RWPE2 (cell line): ENCODE results near the gene PLEKHA4.
A peak's percentile ranks its signal among the peaks of the same experiment; 100 is the strongest.

Experiments used
- ATAC-seq: fragments of 200-7000 bp; cut with Tn5 transposase; 3 replicates; pipeline ENCODE4 v1.9.1; 2021; ENCODE audit warnings: low read depth
- DNase-seq: peaks from one replicate; pipeline ENCODE4 v3.0.0-alpha.2; 2020; ENCODE audit warnings: low spot score
- H3K27ac ChIP-seq: fragments of 450-650 bp; 2 replicates; pipeline ENCODE4 v1.5.1; 2017; ENCODE audit warnings: mild to moderate bottlenecking; ENCODE audit not compliant: poor library complexity, severe bottlenecking
- H3K27me3 ChIP-seq: fragments of 250-450 bp; sonication (Bioruptor Pico); 2 replicates; pipeline ENCODE4 v1.5.1; 2021; ENCODE audit warnings: mild to moderate bottlenecking, moderate library complexity; ENCODE audit not compliant: insufficient read depth, poor library complexity, severe bottlenecking
- H3K36me3 ChIP-seq: fragments of 250-450 bp; sonication (Bioruptor Pico); 2 replicates; pipeline ENCODE4 v1.5.1; 2020; ENCODE audit warnings: low read depth, mild to moderate bottlenecking, moderate library complexity
- H3K4me1 ChIP-seq: fragments of 250-450 bp; sonication (Bioruptor Pico); 2 replicates; pipeline ENCODE4 v1.5.1; 2021; ENCODE audit warnings: mild to moderate bottlenecking, moderate library complexity; ENCODE audit not compliant: insufficient read depth, poor library complexity, severe bottlenecking
- H3K4me3 ChIP-seq: fragments of 250-450 bp; sonication (Bioruptor Pico); 2 replicates; pipeline ENCODE4 v1.5.1; 2021; ENCODE audit warnings: mild to moderate bottlenecking, moderate library complexity; ENCODE audit not compliant: severe bottlenecking
- H3K9me3 ChIP-seq: fragments of 250-450 bp; sonication (Bioruptor Pico); 2 replicates; pipeline ENCODE4 v1.5.1; 2021; ENCODE audit warnings: mild to moderate bottlenecking, moderate library complexity; ENCODE audit not compliant: severe bottlenecking
- TF ChIP-seq, protein P1 (sequence below): fragments of 450-650 bp; IDR thresholded peaks from one replicate; pipeline ENCODE4 v1.5.1; 2017; ENCODE audit warnings: mild to moderate bottlenecking, moderate library complexity; ENCODE audit not compliant: poor library complexity, severe bottlenecking

Gene PLEKHA4

DNA sequence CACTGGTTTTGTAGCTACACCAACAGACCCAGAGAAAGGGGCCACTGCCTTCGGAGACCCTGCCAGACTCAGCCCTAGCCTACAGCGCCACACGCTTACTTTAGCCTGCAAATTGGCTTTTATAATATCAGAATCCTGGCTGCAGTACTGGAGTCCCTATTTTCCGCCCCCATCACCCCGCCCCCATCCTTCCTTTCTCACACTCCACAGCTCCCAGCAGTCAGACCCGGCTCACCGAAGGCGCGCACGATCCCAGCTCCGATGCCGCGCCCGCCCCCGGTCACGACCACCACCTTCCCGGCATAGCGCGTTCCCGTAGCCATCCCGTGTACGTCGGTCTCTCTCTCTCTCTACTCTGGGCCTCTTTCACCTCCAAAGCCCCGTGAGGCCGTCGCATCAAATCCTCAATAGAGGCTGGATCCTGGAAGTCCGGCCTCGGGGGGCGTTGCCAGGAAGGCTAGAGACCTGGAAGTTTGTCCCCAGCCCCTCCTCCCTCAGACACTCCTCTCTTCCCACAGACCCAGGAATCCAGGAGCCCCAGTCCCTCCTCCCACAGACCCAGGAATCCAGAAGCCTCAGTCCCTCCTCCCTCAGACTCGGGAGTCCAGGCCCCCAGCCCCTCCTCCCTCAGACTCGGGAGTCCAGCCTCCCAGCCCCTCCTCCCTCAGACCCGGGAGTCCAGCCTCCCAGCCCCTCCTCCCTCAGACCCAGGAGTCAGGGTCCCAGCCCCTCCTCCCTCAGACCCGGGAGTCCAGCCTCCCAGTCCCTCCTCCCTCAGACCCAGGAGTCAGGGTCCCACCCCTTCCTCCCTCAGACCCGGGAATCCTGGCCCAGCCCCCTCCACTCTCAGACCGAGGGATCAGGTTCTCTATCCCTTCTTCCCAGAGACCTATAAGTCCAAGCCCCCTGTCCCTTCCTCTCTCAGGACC lies 32.1 kb downstream of the PLEKHA4 start, which contains the start of gene HSD17B14:
Gene HSD17B14 (minus strand): TSS at position 403 of the 929 bp plus-strand sequence. CDS start 80 bp downstream, at position 323.
- H3K27ac ChIP-seq = no peak within 1 kb of the TSS
- H3K27me3 ChIP-seq = no peaks in the 10 kb centered on the region
- H3K4me3 ChIP-seq = peak within 1 kb of the TSS; percentile 6
- no peaks in the 10 kb centered on the region for H3K9me3 ChIP-seq
- ATAC-seq (peak; percentile 11), DNase-seq (no peak)
- no peaks in the 10 kb centered on the region for H3K36me3 ChIP-seq
- TF ChIP-seq, protein P1, sequence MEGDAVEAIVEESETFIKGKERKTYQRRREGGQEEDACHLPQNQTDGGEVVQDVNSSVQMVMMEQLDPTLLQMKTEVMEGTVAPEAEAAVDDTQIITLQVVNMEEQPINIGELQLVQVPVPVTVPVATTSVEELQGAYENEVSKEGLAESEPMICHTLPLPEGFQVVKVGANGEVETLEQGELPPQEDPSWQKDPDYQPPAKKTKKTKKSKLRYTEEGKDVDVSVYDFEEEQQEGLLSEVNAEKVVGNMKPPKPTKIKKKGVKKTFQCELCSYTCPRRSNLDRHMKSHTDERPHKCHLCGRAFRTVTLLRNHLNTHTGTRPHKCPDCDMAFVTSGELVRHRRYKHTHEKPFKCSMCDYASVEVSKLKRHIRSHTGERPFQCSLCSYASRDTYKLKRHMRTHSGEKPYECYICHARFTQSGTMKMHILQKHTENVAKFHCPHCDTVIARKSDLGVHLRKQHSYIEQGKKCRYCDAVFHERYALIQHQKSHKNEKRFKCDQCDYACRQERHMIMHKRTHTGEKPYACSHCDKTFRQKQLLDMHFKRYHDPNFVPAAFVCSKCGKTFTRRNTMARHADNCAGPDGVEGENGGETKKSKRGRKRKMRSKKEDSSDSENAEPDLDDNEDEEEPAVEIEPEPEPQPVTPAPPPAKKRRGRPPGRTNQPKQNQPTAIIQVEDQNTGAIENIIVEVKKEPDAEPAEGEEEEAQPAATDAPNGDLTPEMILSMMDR = peak; percentile 62
- H3K4me1 ChIP-seq = no peaks in the 10 kb centered on the region

DNA sequence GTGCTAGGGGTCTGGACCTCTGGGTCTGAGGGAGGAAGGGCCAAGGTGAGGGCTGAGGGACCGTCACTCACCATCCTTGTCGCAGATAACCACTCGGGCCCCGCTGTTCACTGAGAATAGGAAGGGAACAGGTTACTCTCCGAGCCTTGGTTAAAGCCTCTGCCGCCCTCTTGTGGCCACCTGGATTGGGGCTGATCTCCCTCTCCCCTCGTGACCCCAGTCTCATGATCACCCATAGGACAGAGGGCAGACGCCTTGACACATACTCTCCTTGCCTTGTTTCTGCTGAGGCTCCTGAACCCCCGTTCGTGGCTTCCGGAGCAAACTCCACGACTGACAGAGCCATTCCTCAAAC lies 32.7 kb downstream of the PLEKHA4 start:
- ATAC-seq (peak; percentile 95), DNase-seq (peak; percentile 85)
- Histone ChIP-seq H3K27me3 (no peaks in the 10 kb centered on the region), H3K9me3 (no peaks in the 10 kb centered on the region), H3K4me3 (peak overlapping the region; percentile 6), H3K4me1 (no peaks in the 10 kb centered on the region), H3K27ac (no peak overlapping the region), H3K36me3 (no peaks in the 10 kb centered on the region)
- TF ChIP-seq, protein P1 = peak; percentile 83

DNA sequence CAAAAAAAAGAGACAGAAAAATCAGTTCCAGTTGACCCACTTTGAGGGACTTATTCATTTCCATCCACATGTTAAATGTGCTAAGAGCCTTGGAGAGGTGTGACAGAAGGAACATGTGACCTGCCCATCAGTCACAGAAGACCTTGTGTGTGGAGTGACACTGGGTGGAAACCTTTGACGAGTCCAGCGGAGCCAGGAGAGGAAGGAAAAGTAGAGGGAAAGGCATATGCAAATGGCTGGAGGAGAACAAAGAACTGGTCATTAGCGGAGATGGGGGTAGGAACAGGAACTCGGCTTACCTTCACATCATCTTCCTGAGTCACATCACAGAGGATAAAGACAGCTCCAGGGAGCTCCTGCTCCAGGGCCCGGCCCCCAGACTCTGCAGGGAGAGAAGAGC lies 34.4 kb downstream of the PLEKHA4 start:
- H3K36me3 ChIP-seq = no peaks in the 10 kb centered on the region
- no peak overlapping the region for H3K4me3 ChIP-seq
- DNase-seq (no peak), ATAC-seq (no peak)
- H3K27me3 ChIP-seq = no peaks in the 10 kb centered on the region
- H3K27ac ChIP-seq = no peak overlapping the region
- TF ChIP-seq, protein P1 = no peak
- H3K4me1 ChIP-seq = no peaks in the 10 kb centered on the region
- H3K9me3 ChIP-seq = no peaks in the 10 kb centered on the region

- H3K4me1 ChIP-seq = no peaks in the 10 kb centered on the region
- no peaks in the 10 kb centered on the region for H3K36me3 ChIP-seq
- ATAC-seq (no peak), DNase-seq (no peak)
- H3K9me3 ChIP-seq = no peaks in the 10 kb centered on the region
- H3K27ac ChIP-seq = no peak overlapping the region
- H3K27me3 ChIP-seq = no peaks in the 10 kb centered on the region
- TF ChIP-seq, protein P1 = no peak
- H3K4me3 ChIP-seq = no peak overlapping the region
Observed at GRCh38 chr19:48833049-48833448, 35.4 kb downstream of the PLEKHA4 start.

DNA sequence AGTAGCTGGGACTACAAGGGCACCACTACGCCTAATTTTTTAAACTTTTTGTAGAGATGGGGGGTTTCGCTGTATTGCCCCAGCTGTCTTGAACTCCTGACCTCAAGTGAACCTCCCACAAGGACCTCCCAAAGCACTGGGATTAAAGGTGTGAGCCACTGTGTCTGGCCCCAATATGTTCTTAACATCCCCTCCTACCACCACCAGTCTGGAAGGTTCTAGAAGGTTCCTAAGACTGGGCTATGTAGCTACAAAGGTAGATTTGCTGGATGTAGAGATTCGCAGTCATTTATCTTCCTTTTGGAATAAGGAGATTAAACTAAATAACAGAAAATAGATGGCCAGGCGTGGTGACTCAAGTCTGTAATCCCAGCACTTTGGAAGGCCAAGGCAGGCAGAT lies 37.5 kb downstream of the PLEKHA4 start:
- ATAC-seq = no peak
- H3K9me3 ChIP-seq = no peaks in the 10 kb centered on the region
- H3K36me3 ChIP-seq = no peaks in the 10 kb centered on the region
- no peak for DNase-seq
- no peak overlapping the region for H3K4me3 ChIP-seq
- H3K27ac ChIP-seq = no peak overlapping the region
- no peaks in the 10 kb centered on the region for H3K27me3 ChIP-seq
- no peaks in the 10 kb centered on the region for H3K4me1 ChIP-seq
- TF ChIP-seq, protein P1 = no peak
